GM23338 (cell line): ENCODE measurements around the gene CPNE7.

Experiments used
- CREB1 ChIP-seq: fragments of 250-450 bp; sonication (Bioruptor Pico); IDR thresholded peaks from 2 replicates; pipeline ENCODE4 v1.5.0; 2020; ENCODE audit warnings: low read depth, mild to moderate bottlenecking, moderate library complexity
- CTCF ChIP-seq, 2 experiments: fragments of 200-600 bp in 1 of 2; sonication (generic) in 1 of 2; conservative IDR thresholded peaks; 2 replicates each; pipeline versions ENCODE4 v1.5.1 to v1.6.1; 2016 to 2017; ENCODE audit warnings: antibody characterized with exemption in 2 of 2, low read depth in 2 of 2, mild to moderate bottlenecking in 2 of 2, moderate library complexity in 1 of 2
- EZH2 ChIP-seq: fragments of 200-600 bp; sonication (generic); IDR thresholded peaks from one replicate; pipeline ENCODE4 v1.8.0; 2017; ENCODE audit warnings: antibody characterized with exemption, mild to moderate bottlenecking, low read depth; ENCODE audit not compliant: unreplicated experiment
- EZH2phosphoT487 ChIP-seq: fragments of 200-600 bp; sonication (generic); IDR thresholded peaks from one replicate; pipeline ENCODE4 v1.8.1; 2018; ENCODE audit warnings: antibody characterized with exemption; ENCODE audit not compliant: unreplicated experiment
- NANOG ChIP-seq: IDR thresholded peaks from 2 replicates; pipeline ENCODE4 v1.6.1; 2016; ENCODE audit warnings: antibody characterized with exemption, borderline replicate concordance
- POLR2AphosphoS5 ChIP-seq: IDR thresholded peaks from 2 replicates; pipeline ENCODE4 v1.6.1; 2016; ENCODE audit warnings: antibody characterized with exemption, low read depth
- REST ChIP-seq: IDR thresholded peaks from one replicate; pipeline ENCODE4 v1.6.1; 2018; ENCODE audit warnings: antibody characterized with exemption; ENCODE audit not compliant: unreplicated experiment

GRCh38 chr16:89570342-89570923, 5.1 kb upstream of the CPNE7 start:
- no peak for TF ChIP-seq CTCF (conservative IDR thresholded peaks at IDR 0.05; ENCODE audit: low read depth in 2 of 2)
- no peak for TF ChIP-seq REST
- no peak for TF ChIP-seq POLR2AphosphoS5
- no peak for TF ChIP-seq EZH2
- TF ChIP-seq CREB1: no peak
- no peak for TF ChIP-seq NANOG
- TF ChIP-seq EZH2phosphoT487: no peak
